RPMI7951 (cell line): Measurements from ENCODE around the gene CTNNA1. TPM values are rescaled to one million over a fixed set of nuclear protein-coding genes. Genes with fewer than 3 reads are reported as not detected.
"Not testable (repeated sequence)": the region's sequence is repeated elsewhere in the genome, so short reads cannot be mapped to it uniquely, and the experiment has no call there.

Experiments used
- DNase-seq: peaks from one replicate; pipeline ENCODE4 v3.0.0-alpha.2; 2012; ENCODE audit warnings: low read depth
- total RNA-seq: library from RNA; depleted of rRNA; stranded (reverse); fragments of >200 nt; shearing (Covaris generic); gene quantifications from 2 replicates; pipeline ENCODE4 v1.2.3, GENCODE V29; 2014

The CTNNA1 gene
- total RNA-seq, 1 experiment from 2014 or later: 243 TPM

- no peak for DNase-seq
Observed at GRCh38 chr5:138760448-138761110, 7.4 kb downstream of the CTNNA1 start.

- not testable (repeated sequence) for DNase-seq
Observed at GRCh38 chr5:138761115-138761514, 7.9 kb downstream of the CTNNA1 start.

GRCh38 chr5:138761670-138762069 lies 8.4 kb downstream of the CTNNA1 start:
- not testable (repeated sequence) for DNase-seq

GRCh38 chr5:138762110-138762509 lies 8.9 kb downstream of the CTNNA1 start:
- DNase-seq: no peak

GRCh38 chr5:138763037-138763778 lies 10.0 kb downstream of the CTNNA1 start:
- DNase-seq: no peak

GRCh38 chr5:138770291-138770690 lies 17.1 kb downstream of the CTNNA1 start:
- no peak for DNase-seq

- DNase-seq: no peak
Observed at GRCh38 chr5:138770977-138771376, 17.8 kb downstream of the CTNNA1 start.

- no peak for DNase-seq
Observed at GRCh38 chr5:138772986-138773594, 19.9 kb downstream of the CTNNA1 start.

- DNase-seq: not testable (repeated sequence)
Observed at GRCh38 chr5:138773624-138774023, 20.4 kb downstream of the CTNNA1 start.

- no peak for DNase-seq
Observed at GRCh38 chr5:138775034-138775433, 21.8 kb downstream of the CTNNA1 start.

- no peak for DNase-seq
Observed at GRCh38 chr5:138778234-138778633, 25.0 kb downstream of the CTNNA1 start.

GRCh38 chr5:138783976-138784375 lies 30.8 kb downstream of the CTNNA1 start:
- DNase-seq: no peak

GRCh38 chr5:138784590-138784989 lies 31.4 kb downstream of the CTNNA1 start:
- DNase-seq: no peak

- DNase-seq: peak; percentile 41
Observed at GRCh38 chr5:138789771-138790242, 36.6 kb downstream of the CTNNA1 start.

GRCh38 chr5:138790684-138791083 lies 37.5 kb downstream of the CTNNA1 start:
- no peak for DNase-seq

- DNase-seq: no peak
Observed at GRCh38 chr5:138792195-138792790, 39.1 kb downstream of the CTNNA1 start.

- DNase-seq: no peak
Observed at GRCh38 chr5:138793575-138793974, 40.4 kb downstream of the CTNNA1 start.

- DNase-seq: no peak
Observed at GRCh38 chr5:138803285-138803684, 50.1 kb downstream of the CTNNA1 start.

GRCh38 chr5:138803935-138804334 lies 50.7 kb downstream of the CTNNA1 start:
- DNase-seq: no peak

GRCh38 chr5:138805096-138805495 lies 51.9 kb downstream of the CTNNA1 start:
- no peak for DNase-seq

GRCh38 chr5:138807182-138807581 lies 54.0 kb downstream of the CTNNA1 start:
- DNase-seq: no peak

- no peak for DNase-seq
Observed at GRCh38 chr5:138809391-138809790, 56.2 kb downstream of the CTNNA1 start.
